Measurements from ENCODE around the gene DUOXA2. TPM values are rescaled to one million over a fixed set of nuclear protein-coding genes. Genes with fewer than 3 reads are reported as not detected.
A peak's percentile ranks its signal among the peaks of the same experiment; 100 is the strongest.

Gene DUOXA2
- total RNA-seq, 1 experiment from 2014 or later: not detected

DNA sequence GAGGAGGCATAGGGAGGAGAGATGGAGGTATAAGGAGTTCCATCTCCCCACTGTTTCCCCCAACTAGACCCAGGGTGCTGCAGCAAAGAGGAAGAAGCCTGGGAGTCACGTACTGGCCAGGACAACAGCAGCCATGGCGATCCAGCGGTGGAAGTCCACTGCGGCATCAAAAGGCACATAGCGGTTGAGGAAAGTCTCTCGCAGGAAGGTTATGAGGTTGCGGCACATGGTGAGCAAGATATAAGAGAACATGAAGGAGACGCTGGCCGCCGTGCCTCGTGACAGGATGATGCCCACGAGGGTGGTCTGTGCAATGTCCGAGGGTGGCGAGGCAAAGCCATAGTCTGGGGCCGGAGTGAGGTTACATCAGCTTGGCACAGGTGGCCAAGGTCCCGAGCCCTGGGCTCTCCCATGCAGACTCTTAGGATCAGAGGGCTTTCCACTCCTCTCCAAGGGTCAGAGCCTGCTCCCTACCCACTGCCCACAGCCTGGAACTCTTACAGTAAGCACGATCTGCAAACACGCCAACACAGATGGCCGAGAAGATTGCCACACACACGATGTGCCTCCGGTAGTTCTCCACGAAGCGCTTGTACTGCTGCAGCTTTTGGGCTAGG, 14.5 kb upstream of the DUOXA2 start (continued):
- TF ChIP-seq, protein P1, sequence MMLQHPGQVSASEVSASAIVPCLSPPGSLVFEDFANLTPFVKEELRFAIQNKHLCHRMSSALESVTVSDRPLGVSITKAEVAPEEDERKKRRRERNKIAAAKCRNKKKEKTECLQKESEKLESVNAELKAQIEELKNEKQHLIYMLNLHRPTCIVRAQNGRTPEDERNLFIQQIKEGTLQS (CRISPR knock-in tag; conservative IDR thresholded peaks at IDR 0.05): no peak

DNA sequence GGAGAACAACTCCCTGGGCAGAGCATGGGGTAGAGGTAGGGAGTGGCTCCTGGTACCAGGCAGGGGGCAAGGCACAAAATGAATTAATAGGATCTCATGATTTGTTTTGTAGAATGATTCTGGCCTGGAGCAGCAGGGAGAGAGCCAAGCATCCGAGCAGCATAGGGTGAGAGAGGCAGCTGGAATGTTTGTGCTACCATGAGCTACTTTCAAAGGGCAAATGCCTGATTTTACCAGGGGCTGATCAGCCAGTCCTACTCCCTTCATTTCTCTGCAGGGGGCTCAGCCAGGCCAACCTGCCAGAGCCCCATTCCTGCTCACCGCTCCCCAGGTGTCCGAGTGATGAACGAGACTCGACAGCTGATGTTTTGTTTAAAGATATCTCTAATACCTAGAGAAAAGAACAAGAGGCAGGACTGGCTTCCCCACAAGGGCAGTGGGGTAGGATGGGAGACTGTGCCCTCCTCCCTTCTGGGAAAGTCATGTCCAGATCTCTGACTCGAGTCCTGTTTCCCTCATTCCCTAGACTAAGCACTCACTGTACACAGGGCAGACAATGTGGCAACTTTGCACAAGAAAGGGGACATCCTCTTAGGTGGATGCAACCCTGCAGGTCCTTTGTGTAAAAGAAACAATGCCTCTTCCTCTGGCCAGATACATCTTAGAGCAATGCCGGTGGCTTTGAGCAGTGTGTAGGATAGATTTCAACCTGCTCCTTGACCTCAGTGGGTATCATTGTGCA, 13.1 kb upstream of the DUOXA2 start:
- POLR2A ChIA-PET: no interaction called here
- CTCF ChIA-PET: interaction anchor here (3.9 kb wide), 1 partner anchor 17 kb away, joined by 23 read pairs; no protein-coding TSS in a partner anchor
- DNase-seq (ENCODE audit: low spot score) (no peak), ATAC-seq (peak; percentile 70)
- H3K36me3 Mint-ChIP-seq: no peaks in the 10 kb centered on the region
- no peaks in the 10 kb centered on the region for H3K9me3 Mint-ChIP-seq
- peaks cover 9% of the 10 kb centered on the region; the same call in 1 of the 2 replicates for H3K27me3 Mint-ChIP-seq (ENCODE audit: low read depth)
- H3K4me1 Mint-ChIP-seq: peaks cover 21% of the 10 kb centered on the region
- H3K27ac Mint-ChIP-seq: no peak overlapping the region
- no peak overlapping the region for H3K4me3 Mint-ChIP-seq
- no peak for TF ChIP-seq ELF4 (CRISPR knock-in tag; IDR thresholded peaks at IDR 0.05; ENCODE audit: low read depth)

DNA sequence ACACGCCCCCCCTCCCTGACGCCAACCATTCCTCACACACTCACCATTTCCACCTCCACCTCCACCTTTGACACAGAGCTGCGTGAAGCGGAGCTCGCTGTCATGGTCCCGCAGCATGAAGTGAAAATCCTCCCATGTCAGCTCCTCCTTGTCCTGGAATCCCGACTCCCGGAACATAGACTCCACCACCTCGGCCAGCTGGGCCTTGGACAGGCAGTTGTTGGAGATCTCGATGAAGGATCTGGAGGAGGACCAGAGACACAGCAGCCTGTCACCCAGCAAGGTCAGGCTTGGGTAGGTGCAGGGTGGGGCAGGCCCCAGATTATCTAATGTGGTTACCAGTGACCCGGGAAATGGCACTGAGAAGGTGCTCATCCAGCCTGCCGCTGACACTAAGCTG, 12.4 kb upstream of the DUOXA2 start:
- CTCF ChIA-PET: interaction anchor here (3.9 kb wide), 1 partner anchor 16 kb away, joined by 23 read pairs; no protein-coding TSS in a partner anchor
- ATAC-seq (no peak), DNase-seq (ENCODE audit: low spot score) (no peak)
- H3K9me3 Mint-ChIP-seq: no peaks in the 10 kb centered on the region
- H3K4me1 Mint-ChIP-seq: peaks cover 24% of the 10 kb centered on the region
- peaks cover 10% of the 10 kb centered on the region; the same call in 1 of the 2 replicates for H3K27me3 Mint-ChIP-seq (ENCODE audit: low read depth)
- no peak overlapping the region for H3K27ac Mint-ChIP-seq
- TF ChIP-seq MXD4 (CRISPR knock-in tag; IDR thresholded peaks at IDR 0.05; ENCODE audit: borderline replicate concordance): no peak
- TF ChIP-seq IRF2 (CRISPR knock-in tag; IDR thresholded peaks at IDR 0.05; ENCODE audit: borderline replicate concordance, low read depth): no peak
- TF ChIP-seq, protein P2, sequence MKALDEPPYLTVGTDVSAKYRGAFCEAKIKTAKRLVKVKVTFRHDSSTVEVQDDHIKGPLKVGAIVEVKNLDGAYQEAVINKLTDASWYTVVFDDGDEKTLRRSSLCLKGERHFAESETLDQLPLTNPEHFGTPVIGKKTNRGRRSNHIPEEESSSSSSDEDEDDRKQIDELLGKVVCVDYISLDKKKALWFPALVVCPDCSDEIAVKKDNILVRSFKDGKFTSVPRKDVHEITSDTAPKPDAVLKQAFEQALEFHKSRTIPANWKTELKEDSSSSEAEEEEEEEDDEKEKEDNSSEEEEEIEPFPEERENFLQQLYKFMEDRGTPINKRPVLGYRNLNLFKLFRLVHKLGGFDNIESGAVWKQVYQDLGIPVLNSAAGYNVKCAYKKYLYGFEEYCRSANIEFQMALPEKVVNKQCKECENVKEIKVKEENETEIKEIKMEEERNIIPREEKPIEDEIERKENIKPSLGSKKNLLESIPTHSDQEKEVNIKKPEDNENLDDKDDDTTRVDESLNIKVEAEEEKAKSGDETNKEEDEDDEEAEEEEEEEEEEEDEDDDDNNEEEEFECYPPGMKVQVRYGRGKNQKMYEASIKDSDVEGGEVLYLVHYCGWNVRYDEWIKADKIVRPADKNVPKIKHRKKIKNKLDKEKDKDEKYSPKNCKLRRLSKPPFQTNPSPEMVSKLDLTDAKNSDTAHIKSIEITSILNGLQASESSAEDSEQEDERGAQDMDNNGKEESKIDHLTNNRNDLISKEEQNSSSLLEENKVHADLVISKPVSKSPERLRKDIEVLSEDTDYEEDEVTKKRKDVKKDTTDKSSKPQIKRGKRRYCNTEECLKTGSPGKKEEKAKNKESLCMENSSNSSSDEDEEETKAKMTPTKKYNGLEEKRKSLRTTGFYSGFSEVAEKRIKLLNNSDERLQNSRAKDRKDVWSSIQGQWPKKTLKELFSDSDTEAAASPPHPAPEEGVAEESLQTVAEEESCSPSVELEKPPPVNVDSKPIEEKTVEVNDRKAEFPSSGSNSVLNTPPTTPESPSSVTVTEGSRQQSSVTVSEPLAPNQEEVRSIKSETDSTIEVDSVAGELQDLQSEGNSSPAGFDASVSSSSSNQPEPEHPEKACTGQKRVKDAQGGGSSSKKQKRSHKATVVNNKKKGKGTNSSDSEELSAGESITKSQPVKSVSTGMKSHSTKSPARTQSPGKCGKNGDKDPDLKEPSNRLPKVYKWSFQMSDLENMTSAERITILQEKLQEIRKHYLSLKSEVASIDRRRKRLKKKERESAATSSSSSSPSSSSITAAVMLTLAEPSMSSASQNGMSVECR (CRISPR knock-in tag; IDR thresholded peaks at IDR 0.05; ENCODE audit: borderline replicate concordance): no peak
- no peak for TF ChIP-seq ATF6 (CRISPR knock-in tag; IDR thresholded peaks at IDR 0.05)
- TF ChIP-seq ZNF138 (CRISPR knock-in tag; conservative IDR thresholded peaks at IDR 0.05): no peak
- no peak for TF ChIP-seq HMGA2 (CRISPR knock-in tag; IDR thresholded peaks at IDR 0.05)
- no peak for TF ChIP-seq NR1H2 (CRISPR knock-in tag; IDR thresholded peaks at IDR 0.05)
- TF ChIP-seq GRHL2 (CRISPR knock-in tag; IDR thresholded peaks at IDR 0.05; ENCODE audit: insufficient replicate concordance, severe bottlenecking): no peak
- no peak overlapping the region for H3K4me3 Mint-ChIP-seq
- POLR2A ChIA-PET: no interaction called here
- H3K36me3 Mint-ChIP-seq: no peaks in the 10 kb centered on the region

DNA sequence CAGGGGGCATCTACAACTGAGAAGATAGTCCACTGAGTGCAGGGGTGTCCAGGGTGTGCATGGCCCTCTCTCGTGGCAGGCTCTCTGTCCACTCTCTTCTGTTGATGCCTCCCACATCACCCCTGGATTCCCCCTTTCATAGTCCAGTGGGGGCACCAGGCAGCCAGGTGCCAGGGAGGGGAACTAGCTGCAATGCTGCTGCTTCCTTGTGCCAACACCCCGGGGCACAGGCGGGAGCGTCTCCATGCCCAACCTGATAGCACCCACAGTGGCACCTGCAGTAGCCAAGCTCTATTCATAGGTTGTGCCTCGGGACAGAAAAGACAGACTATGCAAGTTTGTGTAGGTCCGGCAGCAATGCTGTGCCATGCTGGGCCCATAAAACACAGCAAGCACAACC, 11.9 kb upstream of the DUOXA2 start:
- Mint-ChIP-seq H3K36me3 (no peaks in the 10 kb centered on the region), H3K27me3 (ENCODE audit: low read depth) (peaks cover 12% of the 10 kb centered on the region), H3K4me1 (peaks cover 24% of the 10 kb centered on the region), H3K4me3 (no peak overlapping the region), H3K9me3 (no peaks in the 10 kb centered on the region), H3K27ac (no peak overlapping the region)
- DNase-seq (ENCODE audit: low spot score) (no peak), ATAC-seq (no peak)
- ChIA-PET POLR2A (no interaction called here), CTCF (interaction anchor here (3.9 kb wide), 1 partner anchor 16 kb away, joined by 23 read pairs; no protein-coding TSS in a partner anchor)
- TF ChIP-seq ZNF219 (CRISPR knock-in tag; IDR thresholded peaks at IDR 0.05; ENCODE audit: borderline replicate concordance) (no peak), CTCF (IDR thresholded peaks at IDR 0.05) (no peak), TP53 (CRISPR knock-in tag; IDR thresholded peaks at IDR 0.05) (no peak), ZBTB21 (CRISPR knock-in tag; IDR thresholded peaks at IDR 0.05; ENCODE audit: borderline replicate concordance) (no peak)
- TF ChIP-seq, protein P3, sequence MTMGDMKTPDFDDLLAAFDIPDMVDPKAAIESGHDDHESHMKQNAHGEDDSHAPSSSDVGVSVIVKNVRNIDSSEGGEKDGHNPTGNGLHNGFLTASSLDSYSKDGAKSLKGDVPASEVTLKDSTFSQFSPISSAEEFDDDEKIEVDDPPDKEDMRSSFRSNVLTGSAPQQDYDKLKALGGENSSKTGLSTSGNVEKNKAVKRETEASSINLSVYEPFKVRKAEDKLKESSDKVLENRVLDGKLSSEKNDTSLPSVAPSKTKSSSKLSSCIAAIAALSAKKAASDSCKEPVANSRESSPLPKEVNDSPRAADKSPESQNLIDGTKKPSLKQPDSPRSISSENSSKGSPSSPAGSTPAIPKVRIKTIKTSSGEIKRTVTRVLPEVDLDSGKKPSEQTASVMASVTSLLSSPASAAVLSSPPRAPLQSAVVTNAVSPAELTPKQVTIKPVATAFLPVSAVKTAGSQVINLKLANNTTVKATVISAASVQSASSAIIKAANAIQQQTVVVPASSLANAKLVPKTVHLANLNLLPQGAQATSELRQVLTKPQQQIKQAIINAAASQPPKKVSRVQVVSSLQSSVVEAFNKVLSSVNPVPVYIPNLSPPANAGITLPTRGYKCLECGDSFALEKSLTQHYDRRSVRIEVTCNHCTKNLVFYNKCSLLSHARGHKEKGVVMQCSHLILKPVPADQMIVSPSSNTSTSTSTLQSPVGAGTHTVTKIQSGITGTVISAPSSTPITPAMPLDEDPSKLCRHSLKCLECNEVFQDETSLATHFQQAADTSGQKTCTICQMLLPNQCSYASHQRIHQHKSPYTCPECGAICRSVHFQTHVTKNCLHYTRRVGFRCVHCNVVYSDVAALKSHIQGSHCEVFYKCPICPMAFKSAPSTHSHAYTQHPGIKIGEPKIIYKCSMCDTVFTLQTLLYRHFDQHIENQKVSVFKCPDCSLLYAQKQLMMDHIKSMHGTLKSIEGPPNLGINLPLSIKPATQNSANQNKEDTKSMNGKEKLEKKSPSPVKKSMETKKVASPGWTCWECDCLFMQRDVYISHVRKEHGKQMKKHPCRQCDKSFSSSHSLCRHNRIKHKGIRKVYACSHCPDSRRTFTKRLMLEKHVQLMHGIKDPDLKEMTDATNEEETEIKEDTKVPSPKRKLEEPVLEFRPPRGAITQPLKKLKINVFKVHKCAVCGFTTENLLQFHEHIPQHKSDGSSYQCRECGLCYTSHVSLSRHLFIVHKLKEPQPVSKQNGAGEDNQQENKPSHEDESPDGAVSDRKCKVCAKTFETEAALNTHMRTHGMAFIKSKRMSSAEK (CRISPR knock-in tag; IDR thresholded peaks at IDR 0.05; ENCODE audit: borderline replicate concordance): no peak
